Type B pancreatic cell (in vitro differentiated cells): ENCODE measurements around the gene GOLGA1. TPM values are rescaled to one million over a fixed set of nuclear protein-coding genes. Genes with fewer than 3 reads are reported as not detected.
"Not testable (repeated sequence)": the region's sequence is repeated elsewhere in the genome, so short reads cannot be mapped to it uniquely, and the experiment has no call there.

Source experiments
- DNase-seq: peaks from one replicate; pipeline ENCODE4 v3.0.0; 2021; ENCODE audit warnings: mixed read lengths; ENCODE audit not compliant: unreplicated experiment; ENCODE audit errors: extremely low spot score
- H3K27ac Mint-ChIP-seq: 2 replicates; pipeline ENCODE4 v1.8.0; 2021; ENCODE audit warnings: mild to moderate bottlenecking, mixed read lengths
- H3K27me3 Mint-ChIP-seq: 2 replicates; pipeline ENCODE4 v1.8.0; 2021; ENCODE audit warnings: mixed read lengths
- H3K36me3 Mint-ChIP-seq: 2 replicates; pipeline ENCODE4 v1.8.0; 2021; ENCODE audit warnings: mixed read lengths
- H3K4me1 Mint-ChIP-seq: one replicate; pipeline ENCODE4 v1.8.0; 2021; ENCODE audit warnings: mixed read lengths; ENCODE audit not compliant: unreplicated experiment
- H3K4me3 Mint-ChIP-seq: 2 replicates; pipeline ENCODE4 v1.8.0; 2021; ENCODE audit warnings: mild to moderate bottlenecking, mixed read lengths
- H3K9me3 Mint-ChIP-seq: 2 replicates; pipeline ENCODE4 v1.8.0; 2021; ENCODE audit warnings: mixed read lengths
- CTCF ChIP-seq: fragments of 200-600 bp; sonication (generic); conservative IDR thresholded peaks from 2 replicates; pipeline ENCODE4 v1.5.0; 2021; ENCODE audit warnings: antibody characterized with exemption, mild to moderate bottlenecking
- total RNA-seq: library from RNA; stranded (reverse); gene quantifications from 2 replicates; pipeline ENCODE4 v1.2.1, GENCODE V29; 2021; ENCODE audit warnings: low replicate concordance

GOLGA1 gene
- total RNA-seq, 1 donor from 2014 or later = 18.4 TPM

GRCh38 chr9:124972241-124972770 is 31.4 kb upstream of the GOLGA1 start:
- peaks cover 12% of the 10 kb centered on the region for H3K36me3 Mint-ChIP-seq
- no peaks in the 10 kb centered on the region for H3K4me1 Mint-ChIP-seq
- H3K27ac Mint-ChIP-seq = no peak overlapping the region
- no peak for TF ChIP-seq CTCF
- no peaks in the 10 kb centered on the region for H3K9me3 Mint-ChIP-seq
- no peak overlapping the region for H3K4me3 Mint-ChIP-seq
- no peaks in the 10 kb centered on the region for H3K27me3 Mint-ChIP-seq
- no peak for DNase-seq

- TF ChIP-seq CTCF = no peak
- no peaks in the 10 kb centered on the region for H3K9me3 Mint-ChIP-seq
- H3K4me1 Mint-ChIP-seq = no peaks in the 10 kb centered on the region
- peaks cover 12% of the 10 kb centered on the region for H3K36me3 Mint-ChIP-seq
- H3K27ac Mint-ChIP-seq = no peak overlapping the region
- no peak overlapping the region for H3K4me3 Mint-ChIP-seq
- no peak for DNase-seq
- H3K27me3 Mint-ChIP-seq = no peaks in the 10 kb centered on the region
Observed at GRCh38 chr9:124969401-124969800, 28.5 kb upstream of the GOLGA1 start.

- Mint-ChIP-seq H3K9me3 (no peaks in the 10 kb centered on the region), H3K4me1 (no peaks in the 10 kb centered on the region), H3K4me3 (no peak overlapping the region), H3K36me3 (peaks cover 19% of the 10 kb centered on the region), H3K27me3 (no peaks in the 10 kb centered on the region), H3K27ac (no peak overlapping the region)
- DNase-seq = no peak
- TF ChIP-seq CTCF = no peak
Observed at GRCh38 chr9:124968238-124968637, 27.4 kb upstream of the GOLGA1 start.

- not testable (repeated sequence) for H3K4me1 Mint-ChIP-seq, H3K27me3 Mint-ChIP-seq, H3K9me3 Mint-ChIP-seq, H3K4me3 Mint-ChIP-seq, H3K27ac Mint-ChIP-seq, DNase-seq
- H3K36me3 Mint-ChIP-seq = peaks cover 10% of the 10 kb centered on the region
Observed at GRCh38 chr9:124965775-124966568, 25.1 kb upstream of the GOLGA1 start.

GRCh38 chr9:124964604-124965003 is 23.7 kb upstream of the GOLGA1 start:
- no peaks in the 10 kb centered on the region for H3K27me3 Mint-ChIP-seq
- TF ChIP-seq CTCF = no peak
- H3K4me3 Mint-ChIP-seq = no peak overlapping the region
- DNase-seq = no peak
- no peaks in the 10 kb centered on the region for H3K4me1 Mint-ChIP-seq
- no peaks in the 10 kb centered on the region for H3K9me3 Mint-ChIP-seq
- peaks cover 10% of the 10 kb centered on the region for H3K36me3 Mint-ChIP-seq
- no peak overlapping the region for H3K27ac Mint-ChIP-seq

- no peak for TF ChIP-seq CTCF
- peaks cover 10% of the 10 kb centered on the region for H3K36me3 Mint-ChIP-seq
- H3K4me3 Mint-ChIP-seq = no peak overlapping the region
- no peak overlapping the region for H3K27ac Mint-ChIP-seq
- no peak for DNase-seq
- H3K27me3 Mint-ChIP-seq = no peaks in the 10 kb centered on the region
- no peaks in the 10 kb centered on the region for H3K4me1 Mint-ChIP-seq
- no peaks in the 10 kb centered on the region for H3K9me3 Mint-ChIP-seq
Observed at GRCh38 chr9:124964056-124964455, 23.2 kb upstream of the GOLGA1 start.
